Glutamatergic neuron (in vitro differentiated cells): Measurements from ENCODE around the gene KLHL30. TPM values are rescaled to one million over a fixed set of nuclear protein-coding genes. Genes with fewer than 3 reads are reported as not detected.

Source experiments
- DNase-seq: peaks from one replicate; pipeline ENCODE4 v3.0.0; 2022
- H3K27ac Mint-ChIP-seq: one replicate; pipeline ENCODE4 v1.8.0; 2020; ENCODE audit warnings: mild to moderate bottlenecking, mixed read lengths, inconsistent platforms; ENCODE audit not compliant: unreplicated experiment
- H3K27me3 Mint-ChIP-seq: one replicate; pipeline ENCODE4 v1.8.0; 2020; ENCODE audit warnings: mild to moderate bottlenecking, moderate library complexity, mixed read lengths, inconsistent platforms; ENCODE audit not compliant: unreplicated experiment
- H3K36me3 Mint-ChIP-seq: one replicate; pipeline ENCODE4 v1.8.0; 2020; ENCODE audit warnings: mild to moderate bottlenecking, mixed read lengths, inconsistent platforms; ENCODE audit not compliant: unreplicated experiment
- H3K4me1 Mint-ChIP-seq: one replicate; pipeline ENCODE4 v1.8.0; 2020; ENCODE audit warnings: mild to moderate bottlenecking, low read depth, mixed read lengths, inconsistent platforms; ENCODE audit not compliant: unreplicated experiment
- H3K4me3 Mint-ChIP-seq: one replicate; pipeline ENCODE4 v1.8.0; 2020; ENCODE audit warnings: mild to moderate bottlenecking, mixed read lengths, inconsistent platforms; ENCODE audit not compliant: unreplicated experiment
- H3K9me3 Mint-ChIP-seq: one replicate; pipeline ENCODE4 v1.8.0; 2020; ENCODE audit warnings: mild to moderate bottlenecking, moderate library complexity, mixed read lengths, inconsistent platforms; ENCODE audit not compliant: unreplicated experiment
- total RNA-seq: library from RNA; stranded (reverse); fragmentation: NEBNext Ultra II Directional; extraction: Animal tissue kit (Norgen Biotek cat#: 25700); gene quantifications from one replicate; pipeline ENCODE4 v1.2.1, GENCODE V29; 2021; ENCODE audit not compliant: unreplicated experiment
- TF ChIP-seq, protein P1 (sequence below): fragments of 200-600 bp; sonication (generic); IDR thresholded peaks from one replicate; pipeline ENCODE4 v1.5.0; 2021; ENCODE audit not compliant: partially characterized antibody, unreplicated experiment

The KLHL30 gene
- total RNA-seq, 1 donor from 2014 or later: 3.5 TPM

DNA sequence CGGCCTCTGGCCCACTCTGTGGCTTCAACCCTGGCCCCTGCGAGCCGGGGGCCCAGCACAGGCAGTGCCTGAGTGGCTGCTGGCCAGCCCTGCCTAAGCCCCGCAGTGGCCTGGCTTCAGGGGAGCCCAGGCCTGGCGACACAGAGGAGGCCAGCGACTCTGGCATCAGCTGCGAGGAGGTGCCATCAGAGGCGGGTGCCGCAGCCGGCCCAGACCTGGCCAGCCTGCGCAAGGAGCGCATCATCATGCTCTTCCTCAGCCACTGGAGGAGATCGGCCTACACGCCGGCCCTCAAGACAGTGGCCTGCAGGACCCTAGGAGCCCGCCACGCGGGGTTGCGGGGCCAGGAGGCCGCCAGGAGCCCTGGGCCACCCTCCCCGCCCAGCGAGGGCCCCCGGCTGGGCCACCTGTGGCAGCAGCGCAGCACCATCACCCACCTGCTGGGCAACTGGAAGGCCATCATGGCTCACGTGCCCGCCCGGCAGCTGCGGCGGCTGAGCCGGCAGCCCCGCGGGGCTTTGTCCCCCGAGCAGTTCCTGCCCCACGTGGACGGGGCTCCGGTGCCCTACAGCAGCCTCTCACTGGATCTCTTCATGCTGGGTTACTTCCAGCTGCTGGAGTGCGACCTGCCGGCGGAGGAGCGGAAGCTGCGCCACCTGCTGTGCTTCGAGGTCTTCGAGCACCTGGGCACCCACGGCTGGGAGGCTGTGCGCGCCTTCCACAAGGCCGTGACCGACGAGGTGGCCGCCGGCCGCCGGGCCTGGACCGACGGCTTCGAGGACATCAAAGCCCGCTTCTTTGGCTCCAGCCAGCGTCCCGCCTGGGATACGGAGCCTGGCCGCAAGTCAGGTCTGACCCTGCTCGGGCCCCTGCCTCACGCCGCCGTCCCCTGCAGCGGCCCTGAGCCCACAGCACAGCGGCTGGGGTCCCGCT lies 7.5 kb upstream of the KLHL30 start:
- TF ChIP-seq, protein P1, sequence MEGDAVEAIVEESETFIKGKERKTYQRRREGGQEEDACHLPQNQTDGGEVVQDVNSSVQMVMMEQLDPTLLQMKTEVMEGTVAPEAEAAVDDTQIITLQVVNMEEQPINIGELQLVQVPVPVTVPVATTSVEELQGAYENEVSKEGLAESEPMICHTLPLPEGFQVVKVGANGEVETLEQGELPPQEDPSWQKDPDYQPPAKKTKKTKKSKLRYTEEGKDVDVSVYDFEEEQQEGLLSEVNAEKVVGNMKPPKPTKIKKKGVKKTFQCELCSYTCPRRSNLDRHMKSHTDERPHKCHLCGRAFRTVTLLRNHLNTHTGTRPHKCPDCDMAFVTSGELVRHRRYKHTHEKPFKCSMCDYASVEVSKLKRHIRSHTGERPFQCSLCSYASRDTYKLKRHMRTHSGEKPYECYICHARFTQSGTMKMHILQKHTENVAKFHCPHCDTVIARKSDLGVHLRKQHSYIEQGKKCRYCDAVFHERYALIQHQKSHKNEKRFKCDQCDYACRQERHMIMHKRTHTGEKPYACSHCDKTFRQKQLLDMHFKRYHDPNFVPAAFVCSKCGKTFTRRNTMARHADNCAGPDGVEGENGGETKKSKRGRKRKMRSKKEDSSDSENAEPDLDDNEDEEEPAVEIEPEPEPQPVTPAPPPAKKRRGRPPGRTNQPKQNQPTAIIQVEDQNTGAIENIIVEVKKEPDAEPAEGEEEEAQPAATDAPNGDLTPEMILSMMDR: no peak
- H3K27me3 Mint-ChIP-seq: peaks cover 2% of the 10 kb centered on the region
- H3K36me3 Mint-ChIP-seq: no peaks in the 10 kb centered on the region
- H3K4me3 Mint-ChIP-seq: no peak overlapping the region
- H3K27ac Mint-ChIP-seq: no peak overlapping the region
- DNase-seq: peak; percentile 13
- H3K4me1 Mint-ChIP-seq: peaks cover 4% of the 10 kb centered on the region
- H3K9me3 Mint-ChIP-seq: no peaks in the 10 kb centered on the region

DNA sequence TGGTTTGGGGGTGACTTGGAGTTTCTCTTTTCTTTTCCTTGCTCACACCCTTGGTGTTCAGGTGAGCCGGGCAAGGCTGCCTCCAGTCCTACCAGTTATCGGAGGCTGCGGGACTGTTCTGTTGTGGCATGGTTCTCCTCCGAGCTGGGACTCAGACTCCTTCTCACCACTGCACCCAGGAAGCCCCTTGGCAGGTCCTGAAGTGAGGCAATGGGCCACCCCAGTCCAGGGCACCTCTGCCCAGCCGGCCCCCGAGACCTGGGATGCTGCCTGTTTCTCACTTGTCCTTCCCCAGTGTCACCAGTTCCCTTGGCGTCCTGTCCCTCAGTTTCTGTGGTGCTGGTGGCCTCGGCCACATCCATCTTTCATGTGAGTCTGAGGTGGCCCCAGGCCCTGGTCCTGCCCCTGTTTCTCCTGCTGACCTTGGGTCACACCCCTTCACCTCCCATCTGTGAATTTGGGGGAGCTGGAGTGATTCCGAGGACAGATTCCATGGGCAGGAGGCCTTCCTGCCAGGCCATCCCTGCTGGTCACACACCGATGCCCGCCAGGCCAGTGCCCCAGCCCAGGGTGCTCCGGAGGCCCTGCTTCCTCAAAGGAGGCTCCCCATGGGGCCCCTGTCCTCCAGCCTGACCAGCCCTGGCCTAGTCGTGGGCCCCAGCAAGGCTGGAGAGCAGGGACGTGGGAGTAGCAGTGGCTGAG lies 6.6 kb upstream of the KLHL30 start:
- no peak overlapping the region for H3K27ac Mint-ChIP-seq

GRCh38 chr2:238132463-238133450 lies 5.7 kb upstream of the KLHL30 start:
- Mint-ChIP-seq H3K4me3 (no peak overlapping the region), H3K27me3 (peaks cover 3% of the 10 kb centered on the region), H3K27ac (no peak overlapping the region), H3K36me3 (no peaks in the 10 kb centered on the region), H3K4me1 (peaks cover 4% of the 10 kb centered on the region), H3K9me3 (no peaks in the 10 kb centered on the region)
- TF ChIP-seq, protein P1: no peak
- DNase-seq: peak; percentile 18

More for the DNA sequence above, 6.6 kb upstream of the KLHL30 start:
- no peaks in the 10 kb centered on the region for H3K9me3 Mint-ChIP-seq
- TF ChIP-seq, protein P1: no peak
- peaks cover 4% of the 10 kb centered on the region for H3K4me1 Mint-ChIP-seq
- H3K27me3 Mint-ChIP-seq: peaks cover 3% of the 10 kb centered on the region
- peak; percentile 13 for DNase-seq
- H3K36me3 Mint-ChIP-seq: no peaks in the 10 kb centered on the region
- no peak overlapping the region for H3K4me3 Mint-ChIP-seq

- peak; percentile 21 for DNase-seq
- no peaks in the 10 kb centered on the region for H3K9me3 Mint-ChIP-seq
- peaks cover 8% of the 10 kb centered on the region for H3K4me1 Mint-ChIP-seq
- TF ChIP-seq, protein P1: no peak
- H3K27ac Mint-ChIP-seq: no peak overlapping the region
- H3K36me3 Mint-ChIP-seq: no peaks in the 10 kb centered on the region
- H3K27me3 Mint-ChIP-seq: peaks cover 3% of the 10 kb centered on the region
- H3K4me3 Mint-ChIP-seq: no peak overlapping the region
Measured at GRCh38 chr2:238133499-238134392, 4.7 kb upstream of the KLHL30 start.
